BJ (cell line): ENCODE results near the gene ACSL5. TPM values are rescaled to one million over a fixed set of nuclear protein-coding genes. Genes with fewer than 3 reads are reported as not detected.
"Not testable (repeated sequence)": the region's sequence is repeated elsewhere in the genome, so short reads cannot be mapped to it uniquely, and the experiment has no call there.

Source experiments
- CTCF ChIA-PET: fragments of 350-600 bp; formaldehyde crosslinking; extraction: SDS; loops from one replicate; lab custom pipeline; 2021; ENCODE audit warnings: antibody characterized with exemption, inconsistent platforms; lab: Yijun Ruan, JAX
- POLR2A ChIA-PET: fragments of 300-600 bp; sonication (Branson Sonifier 250); formaldehyde crosslinking; extraction: SDS; loops from one replicate; lab custom pipeline; 2021; ENCODE audit warnings: antibody characterized with exemption; lab: Charles Lee
- DNase-seq: peaks from one replicate; pipeline ENCODE4 v3.0.0-alpha.2; 2011; ENCODE audit warnings: low read depth
- H3K27me3 ChIP-seq: 2 replicates; pipeline ENCODE4 v1.6.0; 2011; ENCODE audit warnings: low read length; ENCODE audit not compliant: control insufficient read depth, insufficient read depth
- H3K36me3 ChIP-seq: 2 replicates; pipeline ENCODE4 v1.5.1; 2011; ENCODE audit warnings: low read length; ENCODE audit not compliant: control insufficient read depth, insufficient read depth
- H3K4me3 ChIP-seq: 2 replicates; pipeline ENCODE4 v1.5.1; 2011; ENCODE audit warnings: low read depth, mild to moderate bottlenecking, control low read depth, low read length
- CTCF ChIP-seq: IDR thresholded peaks from 2 replicates; pipeline ENCODE4 v1.5.1; 2011; ENCODE audit warnings: low read depth, mild to moderate bottlenecking, control low read depth, inconsistent platforms, low read length, moderate library complexity; ENCODE audit not compliant: insufficient read depth
- polyA plus RNA-seq: library from polyadenylated mRNA; depleted of rRNA; stranded (reverse); fragments of >200 nt; gene quantifications from 2 replicates; pipeline ENCODE4 v1.2.3, GENCODE V29; 2011

Gene ACSL5
- polyA plus RNA-seq, 1 experiment, result 1.0 TPM

GRCh38 chr10:112369495-112370423 lies 4.2 kb upstream of the ACSL5 start:
- TF ChIP-seq CTCF, result no peak
- Histone ChIP-seq H3K4me3 (no peak overlapping the region), H3K27me3 (no peaks in the 10 kb centered on the region), H3K36me3 (no peaks in the 10 kb centered on the region)
- ChIA-PET CTCF (no interaction called here), POLR2A (no interaction called here)
- DNase-seq, result no peak

GRCh38 chr10:112370424-112370819 lies 3.5 kb upstream of the ACSL5 start:
- Histone ChIP-seq H3K36me3 (no peaks in the 10 kb centered on the region), H3K4me3 (no peak overlapping the region), H3K27me3 (no peaks in the 10 kb centered on the region)
- TF ChIP-seq CTCF, result no peak
- POLR2A ChIA-PET, result no interaction called here
- CTCF ChIA-PET, result no interaction called here
- no peak for DNase-seq

- DNase-seq, H3K4me3 ChIP-seq, H3K27me3 ChIP-seq, H3K36me3 ChIP-seq, POLR2A ChIA-PET: not testable (repeated sequence)
- CTCF ChIA-PET, result interaction anchor here (0.6 kb wide), 1 partner anchor 8 kb away, joined by 3 read pairs; no protein-coding TSS in a partner anchor
Observed at GRCh38 chr10:112371326-112371725, 2.6 kb upstream of the ACSL5 start.

DNA sequence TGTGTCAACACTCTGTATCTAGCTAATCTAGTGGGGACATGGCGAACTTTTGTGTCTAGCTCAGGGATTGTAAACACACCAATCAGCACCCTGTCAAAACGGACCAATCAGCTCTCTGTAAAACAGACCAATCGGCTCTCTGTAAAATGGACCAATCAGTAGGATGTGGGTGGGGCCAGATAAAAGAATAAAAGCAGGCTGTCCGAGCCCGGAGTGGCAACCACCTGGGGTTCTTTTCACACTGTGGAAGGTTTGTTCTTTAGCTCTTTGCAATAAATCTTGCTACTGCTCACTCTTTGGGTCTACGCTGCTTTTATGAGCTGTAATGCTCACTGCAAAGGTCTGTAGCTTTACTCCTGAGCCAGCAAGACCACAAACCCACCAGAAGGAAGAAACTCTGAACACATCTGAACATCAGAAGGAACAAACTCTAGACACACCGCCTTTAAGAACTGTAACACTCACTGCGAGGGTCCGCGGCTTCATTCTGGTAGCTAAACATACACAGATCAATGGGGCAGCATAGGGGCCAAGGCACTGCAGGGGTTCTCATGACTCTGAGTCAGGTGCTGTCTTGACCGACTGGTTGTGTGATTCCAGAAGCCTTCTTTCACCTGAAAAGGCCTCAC lies 1.6 kb upstream of the ACSL5 start:
- H3K4me3 ChIP-seq, H3K27me3 ChIP-seq, DNase-seq, POLR2A ChIA-PET, H3K36me3 ChIP-seq, CTCF ChIA-PET: not testable (repeated sequence)

- no peak for DNase-seq
- Histone ChIP-seq H3K4me3 (no peak overlapping the region), H3K36me3 (no peaks in the 10 kb centered on the region), H3K27me3 (no peaks in the 10 kb centered on the region)
- TF ChIP-seq CTCF, result no peak
- ChIA-PET CTCF (interaction anchor here (0.8 to 3.0 kb wide), 6 partner anchors 10 to 238 kb away, joined by 3 to 10 read pairs (median 5); no protein-coding TSS in a partner anchor), POLR2A (no interaction called here)
Observed at GRCh38 chr10:112374724-112375541, 1.0 kb downstream of the ACSL5 start.
